ENCODE measurements around the gene PDIA5.
A peak's percentile ranks its signal among the peaks of the same experiment; 100 is the strongest.

The PDIA5 gene

GRCh38 chr3:123072564-123072963 lies 5.7 kb downstream of the PDIA5 start:
- DNase-seq (ENCODE audit: low read depth): no peak
- no peak overlapping the region for H3K4me3 ChIP-seq (replicated peaks; ENCODE audit: low read depth, low read length)
- TF ChIP-seq CTCF (IDR thresholded peaks at IDR 0.05; ENCODE audit: low read length, missing control alignments): no peak

DNA sequence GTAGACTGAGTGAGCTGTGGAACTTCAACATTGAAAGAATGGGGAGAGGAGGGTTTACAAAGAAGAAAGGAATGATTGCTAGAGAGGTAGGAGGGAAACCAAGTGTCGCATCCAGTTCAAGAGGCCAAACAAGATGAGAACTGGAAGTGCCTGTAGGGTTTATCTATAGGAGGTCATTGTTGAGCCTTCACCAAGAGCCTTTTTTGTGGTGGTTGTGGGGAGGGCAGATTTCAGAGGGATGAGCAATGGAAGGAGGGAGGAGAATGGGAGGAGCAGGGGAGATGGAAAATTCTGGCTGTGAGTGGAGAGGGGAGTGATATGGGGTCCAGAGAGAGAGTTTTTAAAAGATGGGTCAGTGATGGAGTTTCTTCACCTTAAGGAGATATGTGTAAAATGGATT lies 8.5 kb downstream of the PDIA5 start:
- no peak for DNase-seq (ENCODE audit: low read depth)
- no peak overlapping the region for H3K4me3 ChIP-seq (replicated peaks; ENCODE audit: low read depth, low read length)
- no peak for TF ChIP-seq CTCF (IDR thresholded peaks at IDR 0.05; ENCODE audit: low read length, missing control alignments)

- no peak overlapping the region for H3K4me3 ChIP-seq (replicated peaks; ENCODE audit: low read depth, low read length)
- TF ChIP-seq CTCF (IDR thresholded peaks at IDR 0.05; ENCODE audit: low read length, missing control alignments): no peak
- no peak for DNase-seq (ENCODE audit: low read depth)
These were observed 9.3 kb downstream of the PDIA5 start for GRCh38 chr3:123076112-123076495.

DNA sequence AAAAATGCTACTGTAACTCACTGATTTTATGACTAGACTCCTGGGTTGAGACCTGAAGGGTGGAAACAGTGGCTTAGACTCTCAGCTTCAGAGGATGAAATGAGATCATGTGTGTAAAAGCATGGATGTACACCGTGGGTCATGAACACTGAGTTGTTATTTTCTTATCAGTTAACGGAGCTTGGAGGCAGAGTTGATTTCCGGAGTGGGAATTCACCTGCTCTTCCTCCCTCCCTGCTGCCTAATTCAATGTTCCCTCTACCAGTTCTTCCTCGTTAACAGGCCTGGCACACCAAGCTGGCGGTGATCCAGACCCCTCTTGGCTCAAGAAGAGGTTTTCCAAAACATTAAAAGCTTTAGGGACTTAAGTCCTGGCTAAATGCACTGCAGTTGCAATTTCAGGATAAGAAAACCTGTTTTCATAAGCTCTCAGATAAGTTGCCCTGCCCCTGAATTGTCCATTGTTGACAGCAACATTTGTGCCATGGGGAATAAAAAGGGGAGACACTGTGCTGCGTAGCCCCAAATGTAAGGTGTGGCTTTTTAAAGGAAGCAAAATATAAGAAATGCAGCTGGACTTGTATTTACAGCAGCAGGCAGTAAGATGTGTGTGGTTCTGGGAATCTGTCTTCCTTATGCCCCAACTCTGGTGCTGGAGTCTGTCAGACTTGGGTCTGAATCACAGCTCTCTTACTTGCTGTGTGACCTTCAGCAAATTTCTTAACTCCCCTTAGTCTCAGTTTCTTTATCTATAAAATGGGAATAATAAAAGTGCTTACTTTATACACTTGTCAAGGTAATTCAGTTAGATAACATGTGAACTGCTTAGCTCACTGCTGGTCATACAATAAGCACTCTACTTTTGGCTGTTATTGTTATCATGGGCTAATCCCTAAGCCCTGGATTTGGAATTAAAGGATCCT lies 9.9 kb downstream of the PDIA5 start:
- no peak overlapping the region for H3K4me3 ChIP-seq (replicated peaks; ENCODE audit: low read depth, low read length)
- TF ChIP-seq CTCF (IDR thresholded peaks at IDR 0.05; ENCODE audit: low read length, missing control alignments): no peak
- DNase-seq (ENCODE audit: low read depth): no peak

GRCh38 chr3:123078101-123078500 lies 11.3 kb downstream of the PDIA5 start:
- no peak for TF ChIP-seq CTCF (IDR thresholded peaks at IDR 0.05; ENCODE audit: low read length, missing control alignments)
- no peak overlapping the region for H3K4me3 ChIP-seq (replicated peaks; ENCODE audit: low read depth, low read length)
- DNase-seq (ENCODE audit: low read depth): no peak

DNA sequence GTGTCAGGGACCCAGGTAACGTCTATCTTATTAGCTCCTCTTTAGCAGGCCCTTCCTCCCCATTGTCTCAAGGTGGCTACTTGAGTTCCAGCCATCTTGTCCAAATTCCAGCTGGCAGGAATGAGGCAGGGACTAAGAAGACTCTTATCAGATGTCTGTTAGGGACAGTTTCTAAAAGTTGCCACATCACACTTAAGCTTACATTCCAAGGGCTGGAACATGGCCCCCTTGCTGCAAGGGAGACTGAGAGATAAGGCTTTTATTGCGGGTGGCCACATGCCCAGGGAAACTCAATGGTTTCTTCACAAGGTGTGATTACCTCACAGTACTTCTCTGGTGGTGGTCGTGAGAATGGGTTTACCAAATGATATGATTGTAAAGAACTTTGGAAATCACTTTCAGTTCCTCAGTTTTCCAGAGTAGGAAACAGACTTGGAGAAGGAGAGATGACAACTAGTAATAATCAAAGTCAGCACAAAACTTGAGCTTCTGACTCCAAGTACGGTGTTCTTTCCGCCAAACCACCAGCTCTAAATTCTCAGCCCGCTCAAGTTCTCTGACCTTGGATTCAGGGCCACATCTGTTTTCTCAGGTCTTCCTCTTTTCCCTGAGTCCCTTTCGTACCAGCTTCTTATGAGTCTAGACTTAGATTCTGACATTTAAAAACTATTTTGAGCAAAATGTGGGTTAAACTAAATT lies 14.2 kb downstream of the PDIA5 start:
- peak; percentile 44 for DNase-seq (ENCODE audit: low read depth)
- no peak for TF ChIP-seq CTCF (IDR thresholded peaks at IDR 0.05; ENCODE audit: low read length, missing control alignments)
- H3K4me3 ChIP-seq (replicated peaks; ENCODE audit: low read depth, low read length): no peak overlapping the region
